ENCODE data around the gene HMX1. TPM values are rescaled to one million over a fixed set of nuclear protein-coding genes. Genes with fewer than 3 reads are reported as not detected.

The HMX1 gene
- total RNA-seq, 1 experiment from 2014 or later, result not detected

DNA sequence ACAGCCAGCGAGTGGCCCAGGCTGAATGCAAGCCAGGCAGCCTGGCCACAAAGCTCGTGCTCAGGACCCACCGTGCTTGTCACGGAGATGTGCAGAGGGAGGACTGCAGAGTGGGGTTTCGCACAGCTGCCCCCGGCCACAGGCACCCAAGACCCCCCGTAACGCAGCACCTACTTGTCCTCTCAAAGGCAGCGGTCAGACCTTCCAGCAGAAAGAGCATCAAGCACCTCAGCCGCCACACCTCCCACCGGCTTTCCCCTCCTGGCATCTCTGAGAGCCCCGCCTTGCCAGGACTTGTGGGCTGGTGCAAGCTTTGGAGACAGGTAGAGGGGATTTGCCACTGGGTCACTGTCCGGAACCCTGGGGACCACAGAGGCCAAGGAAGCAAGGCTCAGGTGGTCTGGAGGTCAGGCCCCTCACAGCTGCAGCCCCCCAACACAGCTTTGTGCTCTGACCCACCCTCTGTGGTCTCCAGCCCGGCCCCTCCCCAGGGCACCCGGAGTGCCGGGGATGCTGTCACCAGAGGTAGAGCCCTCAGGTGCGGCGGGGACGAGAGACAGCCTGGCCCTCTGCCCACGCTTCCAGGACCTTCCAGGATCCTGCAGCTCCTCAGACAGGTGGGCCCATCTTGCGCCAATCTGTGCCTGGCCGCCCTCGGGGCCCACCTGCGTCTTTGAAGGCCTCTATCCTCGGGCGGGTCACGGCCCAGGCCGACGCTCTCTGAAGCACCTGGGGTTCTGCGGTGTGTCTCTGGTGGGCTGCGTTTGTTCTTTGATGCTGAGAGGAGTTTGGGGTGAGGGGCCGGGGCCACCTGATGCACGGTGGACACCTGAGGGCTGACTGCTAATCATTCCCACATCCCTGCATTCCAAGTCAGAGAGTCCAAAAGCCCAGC is 34.4 kb upstream of the HMX1 start:
- intact Hi-C loops (cut with micrococcal nuclease), result no loop called here
- peaks cover 39% of the 10 kb centered on the region for H3K27me3 ChIP-seq (ENCODE audit: low read length)
- no peaks in the 10 kb centered on the region for H4K20me1 ChIP-seq (ENCODE audit: low read length)
- no peak overlapping the region for H3K4me2 ChIP-seq (ENCODE audit: low read length)
- ATAC-seq, result no peak
- BruUV-seq (replicated peaks), result no TSS peak
- no peaks in the 10 kb centered on the region for H3K79me2 ChIP-seq (ENCODE audit: low read length)
- DNase-seq, result no peak
- no peak for TF ChIP-seq EZH2 (IDR thresholded peaks at IDR 0.05; ENCODE audit: low read length, unreplicated experiment)
- no peak for TF ChIP-seq EZH2phosphoT487 (IDR thresholded peaks at IDR 0.05; ENCODE audit: borderline replicate concordance, low read length)
- TF ChIP-seq, protein P1, sequence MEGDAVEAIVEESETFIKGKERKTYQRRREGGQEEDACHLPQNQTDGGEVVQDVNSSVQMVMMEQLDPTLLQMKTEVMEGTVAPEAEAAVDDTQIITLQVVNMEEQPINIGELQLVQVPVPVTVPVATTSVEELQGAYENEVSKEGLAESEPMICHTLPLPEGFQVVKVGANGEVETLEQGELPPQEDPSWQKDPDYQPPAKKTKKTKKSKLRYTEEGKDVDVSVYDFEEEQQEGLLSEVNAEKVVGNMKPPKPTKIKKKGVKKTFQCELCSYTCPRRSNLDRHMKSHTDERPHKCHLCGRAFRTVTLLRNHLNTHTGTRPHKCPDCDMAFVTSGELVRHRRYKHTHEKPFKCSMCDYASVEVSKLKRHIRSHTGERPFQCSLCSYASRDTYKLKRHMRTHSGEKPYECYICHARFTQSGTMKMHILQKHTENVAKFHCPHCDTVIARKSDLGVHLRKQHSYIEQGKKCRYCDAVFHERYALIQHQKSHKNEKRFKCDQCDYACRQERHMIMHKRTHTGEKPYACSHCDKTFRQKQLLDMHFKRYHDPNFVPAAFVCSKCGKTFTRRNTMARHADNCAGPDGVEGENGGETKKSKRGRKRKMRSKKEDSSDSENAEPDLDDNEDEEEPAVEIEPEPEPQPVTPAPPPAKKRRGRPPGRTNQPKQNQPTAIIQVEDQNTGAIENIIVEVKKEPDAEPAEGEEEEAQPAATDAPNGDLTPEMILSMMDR (conservative IDR thresholded peaks at IDR 0.05; ENCODE audit: low read depth, low read length), result no peak
- H3K4me3 ChIP-seq (ENCODE audit: low read length), result no peak overlapping the region
- no peaks in the 10 kb centered on the region for H3K4me1 ChIP-seq (ENCODE audit: insufficient read depth, low read length)
- no peak overlapping the region for H3K9ac ChIP-seq (ENCODE audit: low read length)
- ChIA-PET POLR2A (ENCODE audit: unreplicated experiment) (no interaction called here), CTCF (no interaction called here)
- H2AFZ ChIP-seq (ENCODE audit: low read length), result no peak overlapping the region
- H3K9me2 ChIP-seq (replicated peaks; ENCODE audit: low read length), result no peaks in the 10 kb centered on the region
- no peaks in the 10 kb centered on the region for H3K36me3 ChIP-seq (ENCODE audit: low read depth, low read length)
- 0 out of 2 replicates have a peak, but pooled peaks cover 2% of the 10 kb centered on the region for H3K9me3 ChIP-seq (ENCODE audit: low read length)
- no peaks in the 10 kb centered on the region for H3F3A ChIP-seq (ENCODE audit: low read length, unreplicated experiment)
- H3K27ac ChIP-seq (ENCODE audit: low read length), result no peak overlapping the region

DNA sequence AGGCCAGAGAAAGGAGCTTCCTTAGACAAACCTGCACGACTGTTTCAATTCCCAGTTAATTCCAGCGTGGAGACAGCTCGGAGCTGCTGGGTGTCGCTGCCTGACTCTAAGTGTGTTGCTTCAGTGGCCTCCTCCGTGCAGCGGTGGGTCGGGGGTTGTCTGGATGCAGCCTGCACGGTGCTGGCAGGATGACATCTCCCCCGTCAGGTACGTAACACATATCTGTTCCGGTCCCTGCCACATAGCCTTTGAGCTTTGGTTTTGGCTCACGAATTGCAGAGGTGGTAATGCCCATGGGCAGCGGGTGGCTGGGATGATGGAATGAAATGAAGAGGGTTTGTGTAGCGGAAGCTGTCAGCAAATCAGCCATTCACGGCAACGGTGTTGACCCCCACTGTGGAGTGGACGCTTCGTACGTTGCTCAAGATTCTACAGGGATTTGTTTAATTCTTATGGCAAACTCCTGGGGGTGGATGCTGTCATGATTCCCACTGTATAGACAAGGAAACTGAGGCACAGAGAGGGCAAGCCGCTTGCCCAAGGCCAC is 33.7 kb upstream of the HMX1 start:
- intact Hi-C loops (cut with micrococcal nuclease), result no loop called here
- ChIA-PET POLR2A (ENCODE audit: unreplicated experiment) (no interaction called here), CTCF (no interaction called here)
- peaks cover 39% of the 10 kb centered on the region for H3K27me3 ChIP-seq (ENCODE audit: low read length)
- H3F3A ChIP-seq (ENCODE audit: low read length, unreplicated experiment), result no peaks in the 10 kb centered on the region
- no peaks in the 10 kb centered on the region for H3K36me3 ChIP-seq (ENCODE audit: low read depth, low read length)
- H3K79me2 ChIP-seq (ENCODE audit: low read length), result no peaks in the 10 kb centered on the region
- no peaks in the 10 kb centered on the region for H4K20me1 ChIP-seq (ENCODE audit: low read length)
- no peak for DNase-seq
- TF ChIP-seq EZH2phosphoT487 (IDR thresholded peaks at IDR 0.05; ENCODE audit: borderline replicate concordance, low read length) (no peak), EZH2 (IDR thresholded peaks at IDR 0.05; ENCODE audit: low read length, unreplicated experiment) (no peak)
- TF ChIP-seq, protein P1 (conservative IDR thresholded peaks at IDR 0.05; ENCODE audit: low read depth, low read length), result no peak
- BruUV-seq (replicated peaks), result no TSS peak
- no peak for ATAC-seq
- H3K9me2 ChIP-seq (replicated peaks; ENCODE audit: low read length), result no peaks in the 10 kb centered on the region
- 0 out of 2 replicates have a peak, but pooled peaks cover 6% of the 10 kb centered on the region for H3K9me3 ChIP-seq (ENCODE audit: low read length)
- no peak overlapping the region for H2AFZ ChIP-seq (ENCODE audit: low read length)
- no peak overlapping the region for H3K4me3 ChIP-seq (ENCODE audit: low read length)
- H3K27ac ChIP-seq (ENCODE audit: low read length), result no peak overlapping the region
- no peak overlapping the region for H3K9ac ChIP-seq (ENCODE audit: low read length)
- H3K4me1 ChIP-seq (ENCODE audit: insufficient read depth, low read length), result no peaks in the 10 kb centered on the region
- no peak overlapping the region for H3K4me2 ChIP-seq (ENCODE audit: low read length)

DNA sequence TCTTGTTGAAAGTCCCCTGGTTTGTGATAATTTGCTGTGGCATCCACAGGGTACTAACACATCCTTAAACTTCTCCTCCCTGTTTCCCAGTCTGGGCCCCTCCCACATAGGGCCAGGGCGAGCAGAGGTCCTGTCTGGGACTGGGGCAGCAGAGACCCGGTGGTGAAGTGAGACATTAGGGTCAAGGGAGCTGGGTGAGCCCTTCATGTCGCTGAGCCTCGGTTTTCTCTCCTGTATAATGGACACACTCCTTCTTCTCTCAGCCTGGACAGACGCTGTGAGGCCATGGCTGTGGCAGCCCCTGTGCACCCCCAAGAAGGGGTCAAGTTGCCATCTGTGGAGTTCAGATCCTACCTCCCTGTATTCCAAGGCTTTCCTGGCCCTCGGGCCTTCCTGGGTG is 33.0 kb upstream of the HMX1 start:
- CTCF ChIA-PET, result no interaction called here
- Histone ChIP-seq H3K4me2 (ENCODE audit: low read length) (no peak overlapping the region), H3F3A (ENCODE audit: low read length, unreplicated experiment) (no peaks in the 10 kb centered on the region), H3K79me2 (ENCODE audit: low read length) (no peaks in the 10 kb centered on the region), H3K27me3 (ENCODE audit: low read length) (peaks cover 39% of the 10 kb centered on the region), H3K9ac (ENCODE audit: low read length) (no peak overlapping the region), H3K36me3 (ENCODE audit: low read depth, low read length) (no peaks in the 10 kb centered on the region), H2AFZ (ENCODE audit: low read length) (no peak overlapping the region), H3K27ac (ENCODE audit: low read length) (no peak overlapping the region), H3K9me2 (replicated peaks; ENCODE audit: low read length) (no peaks in the 10 kb centered on the region), H3K4me3 (ENCODE audit: low read length) (no peak overlapping the region), H3K9me3 (ENCODE audit: low read length) (0 out of 2 replicates have a peak, but pooled peaks cover 6% of the 10 kb centered on the region), H3K4me1 (ENCODE audit: insufficient read depth, low read length) (no peaks in the 10 kb centered on the region), H4K20me1 (ENCODE audit: low read length) (no peaks in the 10 kb centered on the region)
- POLR2A ChIA-PET (ENCODE audit: unreplicated experiment), result no interaction called here
- no peak for TF ChIP-seq EZH2 (IDR thresholded peaks at IDR 0.05; ENCODE audit: low read length, unreplicated experiment)
- no peak for TF ChIP-seq EZH2phosphoT487 (IDR thresholded peaks at IDR 0.05; ENCODE audit: borderline replicate concordance, low read length)
- TF ChIP-seq, protein P1 (conservative IDR thresholded peaks at IDR 0.05; ENCODE audit: low read depth, low read length), result no peak
- no peak for DNase-seq
- intact Hi-C loops (cut with micrococcal nuclease), result no loop called here
- BruUV-seq (replicated peaks), result no TSS peak
- ATAC-seq, result no peak
